ENCODE results near the gene INPP5F.

DNA sequence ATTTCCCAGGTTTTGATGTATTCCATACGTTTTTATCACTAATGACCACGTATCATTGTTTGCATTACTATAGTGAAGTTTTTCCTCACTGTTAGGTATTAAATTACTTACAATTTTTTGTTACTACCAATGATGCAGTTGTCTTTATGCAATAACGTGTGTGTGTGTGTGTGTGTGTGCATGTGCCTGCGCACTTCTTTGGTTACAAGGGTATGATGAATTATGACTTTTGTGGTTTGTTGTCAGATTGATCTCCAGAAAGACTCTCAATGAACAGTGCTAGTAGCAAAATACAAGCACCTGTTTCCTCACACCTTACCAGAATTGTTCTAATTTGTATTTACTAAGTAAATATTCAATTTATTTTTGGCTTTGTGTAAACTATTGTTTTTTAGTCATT is 95.3 kb downstream of the INPP5F start:
- no peak for TF ChIP-seq CTCF (optimal IDR thresholded peaks at IDR 0.05 in 1 of 3, IDR thresholded peaks at IDR 0.05 in 1 of 3, conservative IDR thresholded peaks at IDR 0.05 in 1 of 3; ENCODE audit: extremely low read depth in 1 of 3, insufficient read depth in 2 of 3, low read length in 3 of 3)
- TF ChIP-seq EZH2 (IDR thresholded peaks at IDR 0.05; ENCODE audit: low read length) = no peak
